CD4-positive, alpha-beta T cell treated with Interleukin-6 for 4 hours (primary cell): ENCODE results near the gene PARD6G.

Source experiments
- DNase-seq: peaks from one replicate; pipeline ENCODE4 v3.0.0-alpha.2; 2020; ENCODE audit warnings: mixed read lengths

The PARD6G gene

DNA sequence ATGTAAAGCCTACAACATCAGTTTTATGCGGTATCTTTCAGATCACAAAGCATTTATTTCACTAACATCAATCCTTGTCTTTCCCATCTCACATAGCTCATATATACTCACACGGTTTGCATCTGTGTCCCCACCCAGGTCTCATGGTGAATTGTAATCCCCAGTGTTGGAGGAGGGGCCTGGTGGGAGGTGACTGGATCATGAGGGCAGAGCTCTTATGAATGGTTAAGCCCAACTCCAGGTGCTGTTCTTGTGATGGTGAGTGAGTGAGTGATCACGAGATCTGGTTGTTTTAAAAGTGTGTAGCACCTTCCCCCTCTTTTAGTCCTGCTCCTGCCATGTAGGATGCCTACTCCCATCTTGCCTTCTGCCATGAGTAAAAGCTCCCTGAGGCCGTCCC is 42.0 kb downstream of the PARD6G start:
- no peak for DNase-seq

DNA sequence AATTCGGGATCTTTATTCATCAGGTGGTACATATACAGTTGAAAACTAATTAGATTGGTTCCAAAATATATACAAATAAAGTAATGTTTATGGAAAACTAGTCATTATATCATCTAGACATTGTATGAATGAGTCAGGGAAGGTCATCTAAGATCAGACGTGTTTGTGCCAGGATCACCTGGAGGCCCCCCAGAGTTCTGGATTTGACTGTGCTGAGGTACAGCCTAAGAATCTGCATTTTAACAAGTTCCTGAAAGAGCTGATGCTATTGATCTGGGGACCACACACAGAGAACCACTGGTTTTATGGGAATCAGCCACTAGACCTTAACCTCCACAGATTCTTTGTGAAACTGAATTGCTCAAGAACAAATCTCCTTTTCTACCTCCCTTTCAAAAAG is 43.2 kb downstream of the PARD6G start:
- no peak for DNase-seq

DNA sequence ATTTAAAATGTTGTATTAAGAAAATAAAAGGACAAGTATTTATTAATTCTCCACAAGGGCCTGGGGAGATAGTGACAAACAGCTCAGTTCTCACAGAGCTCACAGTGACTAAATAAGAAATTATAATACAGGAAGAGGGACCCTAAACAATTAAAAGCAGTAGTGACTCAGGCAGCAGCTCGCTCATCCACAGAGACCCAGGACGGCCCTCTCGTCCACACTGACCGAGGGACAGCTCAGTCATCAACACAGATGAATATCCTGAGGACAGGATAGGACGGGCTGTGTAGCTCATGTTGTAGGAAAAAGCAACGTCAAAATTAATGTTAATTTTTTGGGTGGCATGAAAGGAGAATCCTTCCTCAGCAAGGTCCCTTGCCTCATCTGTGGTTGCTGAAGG is 44.1 kb downstream of the PARD6G start:
- DNase-seq = no peak

DNA sequence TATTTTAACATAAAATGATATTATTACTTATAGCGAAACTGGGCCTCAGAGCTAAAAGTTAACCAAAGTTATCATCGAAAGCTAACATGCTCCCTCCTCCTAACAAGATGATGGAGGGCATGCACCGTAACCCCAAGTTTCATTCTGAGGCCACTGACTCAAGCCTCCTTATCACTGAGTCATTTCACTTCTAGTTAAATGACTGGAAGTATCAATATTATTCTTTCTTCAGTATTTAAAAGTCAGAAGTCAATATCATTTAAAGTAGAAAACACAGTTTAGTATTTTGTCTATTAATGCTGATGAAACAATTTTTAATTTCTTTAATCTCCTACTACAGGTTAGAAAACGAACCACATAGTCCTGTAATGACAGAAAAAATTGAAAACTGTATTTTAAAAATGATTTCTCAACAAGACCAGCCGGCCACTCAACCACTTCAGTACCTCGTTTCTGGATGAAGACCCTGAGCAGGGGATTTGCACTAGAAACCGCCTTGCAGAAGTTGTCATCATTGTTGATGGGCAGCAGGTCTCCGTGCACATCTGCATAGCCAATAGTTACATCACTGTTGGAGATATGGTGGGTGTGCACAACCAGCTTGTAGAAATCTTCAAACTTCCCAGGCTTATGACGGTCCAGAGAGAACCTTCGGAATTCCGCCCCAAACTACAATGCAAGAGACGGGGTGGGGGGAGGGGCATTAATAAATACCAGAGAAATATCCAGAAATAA is 44.9 kb downstream of the PARD6G start:
- DNase-seq = no peak

DNA sequence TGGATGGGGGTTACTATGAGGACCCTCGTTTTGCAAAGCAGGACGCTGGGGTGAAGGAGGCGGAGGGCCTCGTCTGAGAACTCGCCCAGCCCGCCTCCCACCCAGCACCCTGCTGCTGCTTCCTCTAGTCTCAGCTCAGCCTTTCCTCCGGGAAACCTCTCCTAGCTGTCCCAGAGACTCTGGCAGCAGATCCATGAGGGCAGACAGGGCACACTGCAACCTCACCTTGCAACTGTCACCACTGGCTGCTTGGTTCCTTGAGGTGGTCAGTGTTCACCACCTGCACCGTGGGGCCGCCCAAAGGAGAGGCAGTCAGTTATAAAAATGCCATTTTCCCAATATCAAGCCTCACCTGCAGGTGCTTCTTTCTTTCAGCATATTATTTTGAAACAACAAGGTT is 45.6 kb downstream of the PARD6G start:
- no peak for DNase-seq

DNA sequence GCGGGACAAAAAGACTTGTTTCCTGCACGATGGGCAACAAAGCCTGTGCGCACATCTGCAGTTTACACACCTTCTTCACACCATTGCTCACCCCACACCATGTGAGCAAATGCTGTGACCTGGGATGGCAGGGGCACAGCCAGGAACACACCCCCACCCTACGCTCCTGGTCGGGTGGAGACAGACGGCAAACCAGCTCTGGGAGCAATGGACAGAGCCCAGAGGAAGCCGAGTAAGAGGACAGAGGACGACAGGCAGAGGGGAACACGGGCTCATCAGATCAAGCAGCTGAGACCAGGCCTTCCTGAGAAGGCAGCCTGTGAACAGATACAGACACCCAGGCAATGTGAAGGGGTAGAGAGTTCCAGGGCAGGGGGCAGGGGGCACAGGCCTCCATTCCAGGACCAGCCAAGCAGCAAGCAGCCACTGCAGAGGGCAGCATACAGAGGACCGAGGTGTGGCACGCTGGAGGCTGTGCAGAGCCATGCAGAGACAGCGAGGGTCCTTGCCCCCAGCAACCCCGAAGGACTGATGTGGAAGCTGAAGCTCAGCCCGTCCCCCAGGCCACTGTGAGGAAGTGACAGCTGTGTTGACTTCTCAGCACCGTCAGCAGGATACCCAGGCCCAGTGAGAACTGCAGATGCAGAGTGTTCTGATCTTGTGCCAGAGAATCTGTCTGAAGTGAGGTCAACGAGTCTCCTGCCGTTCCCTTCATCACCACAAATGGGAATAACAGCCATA is 46.2 kb downstream of the PARD6G start:
- no peak for DNase-seq

DNA sequence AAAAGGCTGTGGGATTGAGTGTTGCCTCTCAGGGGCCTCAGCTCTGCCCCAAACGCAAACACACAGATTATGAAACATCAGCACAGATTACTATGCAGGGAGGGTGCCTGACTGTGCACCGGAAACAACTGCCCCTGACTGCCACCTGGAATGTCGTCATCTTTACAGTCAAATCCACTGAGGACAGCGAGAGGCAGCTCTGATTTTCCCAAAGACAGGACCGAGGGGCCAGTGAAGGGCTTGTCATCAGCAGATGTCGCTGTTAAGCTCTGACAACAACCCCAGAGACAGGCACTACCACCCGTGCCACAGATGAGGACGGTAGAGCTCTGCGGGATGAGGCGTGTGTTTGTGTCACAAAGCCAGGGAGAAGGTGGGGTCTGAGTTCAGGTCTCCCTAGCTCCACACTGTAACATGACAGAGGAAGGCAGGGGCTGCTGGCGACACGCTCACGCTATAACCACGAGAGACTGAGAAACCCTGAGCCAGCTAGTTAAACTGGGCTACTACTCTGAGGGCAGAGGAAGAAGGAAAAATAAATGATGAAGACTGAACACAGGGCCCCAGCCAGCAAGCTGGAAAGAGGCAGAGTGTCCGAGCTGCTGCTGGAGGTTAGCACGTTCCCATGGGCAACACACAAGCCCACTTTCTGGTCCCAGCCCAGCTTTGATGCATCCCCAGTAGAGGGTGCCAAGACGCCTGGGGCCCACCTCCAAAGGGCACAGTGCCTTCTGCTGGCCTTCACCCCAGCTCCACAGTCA is 47.0 kb downstream of the PARD6G start:
- no peak for DNase-seq

DNA sequence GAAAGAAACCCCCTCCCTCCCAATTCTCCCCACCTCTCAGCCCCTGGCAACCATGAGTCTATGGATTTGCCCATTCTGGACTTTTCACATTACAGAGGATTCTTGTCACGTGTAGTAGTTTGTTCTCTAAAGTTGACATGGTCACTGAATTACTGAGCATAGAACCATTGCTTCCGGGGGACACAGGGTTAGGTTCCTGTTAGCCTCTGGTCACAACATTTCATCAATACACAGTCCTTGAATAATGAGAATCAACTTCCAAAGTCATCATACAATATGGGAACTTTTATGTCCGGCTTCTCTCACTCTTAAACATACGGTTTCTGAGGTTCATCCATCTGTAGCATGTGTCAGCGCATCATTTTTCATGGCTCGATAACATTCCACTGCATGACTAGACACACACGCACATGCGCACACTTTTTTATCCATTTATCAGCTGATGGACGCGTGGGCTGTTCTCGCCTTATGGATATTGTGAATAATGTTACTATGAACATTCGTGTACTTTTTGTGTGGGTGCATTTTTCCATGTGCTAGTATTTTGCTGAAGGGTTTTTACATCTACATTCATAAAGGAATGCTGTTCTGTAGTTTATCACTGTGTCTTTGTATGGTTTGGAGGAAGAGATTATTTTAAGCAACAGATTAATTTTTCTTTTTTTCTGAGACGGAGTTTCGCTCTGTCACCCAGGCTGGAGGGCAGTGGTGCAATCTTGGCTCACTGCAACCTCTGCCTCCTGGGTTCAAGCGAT is 48.1 kb downstream of the PARD6G start:
- DNase-seq = no peak

DNA sequence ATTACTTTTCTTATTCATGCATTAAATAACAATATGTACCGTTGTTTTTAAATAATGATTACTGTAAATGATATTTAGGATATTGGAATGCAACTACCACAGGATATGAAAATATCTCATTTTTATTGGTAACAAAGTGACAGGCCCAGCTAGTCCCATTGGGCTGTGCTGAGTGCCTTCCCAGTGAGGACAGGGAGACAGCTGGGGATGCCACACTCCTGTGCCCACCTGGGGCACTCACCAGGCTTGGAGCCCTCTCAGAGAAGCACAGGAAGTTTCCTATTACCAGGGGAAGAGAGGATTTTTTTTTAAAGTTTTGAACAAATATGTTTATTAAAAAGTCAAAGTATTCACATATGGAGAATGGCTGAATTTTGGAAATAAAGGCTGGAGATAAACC is 48.9 kb downstream of the PARD6G start:
- no peak for DNase-seq

DNA sequence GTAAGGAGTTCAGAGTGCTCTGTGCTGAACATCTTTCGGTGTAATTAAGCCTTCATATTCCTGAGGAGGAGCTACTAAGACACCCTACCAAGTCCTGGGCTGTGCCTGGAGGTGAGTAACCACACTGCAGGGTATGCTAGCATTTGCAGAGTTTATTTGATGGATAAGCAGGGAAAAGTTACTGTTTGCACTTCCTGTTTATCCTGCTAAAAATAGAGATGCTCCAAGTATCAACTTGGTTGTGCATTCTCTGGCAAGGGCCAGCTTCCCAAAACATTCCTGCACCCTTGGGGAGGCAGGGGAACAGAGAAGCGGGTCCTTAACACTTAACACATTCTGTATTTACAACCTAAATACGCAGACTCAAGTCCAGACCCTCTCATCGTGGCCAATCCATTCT is 49.8 kb downstream of the PARD6G start:
- DNase-seq = no peak

DNA sequence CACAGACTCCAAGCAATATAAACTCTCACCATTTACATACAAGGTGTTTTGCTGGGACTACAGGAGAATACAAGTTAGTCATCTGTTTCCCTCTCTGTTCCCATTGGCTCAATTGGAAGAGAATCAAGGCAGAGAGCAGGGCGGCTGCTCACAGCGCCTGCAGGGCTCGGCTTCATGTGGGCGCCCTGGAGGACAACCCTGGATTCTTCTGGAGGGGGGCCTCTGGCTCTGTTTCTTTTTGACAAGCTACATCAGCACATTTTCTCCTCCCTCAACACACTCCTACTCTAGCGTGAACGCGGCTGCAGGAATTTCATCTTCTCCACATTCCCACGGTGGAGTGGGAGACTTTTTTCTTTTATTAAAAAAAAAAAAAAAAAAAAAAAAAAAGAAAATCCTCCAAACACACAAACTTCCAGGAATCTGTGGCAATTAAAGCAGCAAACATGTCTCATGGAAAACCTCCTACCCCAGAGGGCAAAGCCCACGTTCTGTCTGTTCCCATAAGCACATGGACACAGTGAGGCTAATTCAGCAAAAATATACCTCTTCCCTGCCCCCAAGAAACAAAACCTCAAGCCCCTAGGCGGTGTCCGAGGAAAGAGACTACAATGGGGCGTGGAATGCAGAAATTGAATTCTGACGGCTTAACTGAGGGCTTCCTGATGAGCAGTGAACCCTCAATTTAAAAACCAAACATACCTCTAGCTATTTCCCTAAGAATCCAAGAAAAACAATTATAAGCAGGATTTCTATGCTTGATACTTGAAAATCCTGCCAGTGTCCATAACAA is 50.6 kb downstream of the PARD6G start:
- DNase-seq = no peak

DNA sequence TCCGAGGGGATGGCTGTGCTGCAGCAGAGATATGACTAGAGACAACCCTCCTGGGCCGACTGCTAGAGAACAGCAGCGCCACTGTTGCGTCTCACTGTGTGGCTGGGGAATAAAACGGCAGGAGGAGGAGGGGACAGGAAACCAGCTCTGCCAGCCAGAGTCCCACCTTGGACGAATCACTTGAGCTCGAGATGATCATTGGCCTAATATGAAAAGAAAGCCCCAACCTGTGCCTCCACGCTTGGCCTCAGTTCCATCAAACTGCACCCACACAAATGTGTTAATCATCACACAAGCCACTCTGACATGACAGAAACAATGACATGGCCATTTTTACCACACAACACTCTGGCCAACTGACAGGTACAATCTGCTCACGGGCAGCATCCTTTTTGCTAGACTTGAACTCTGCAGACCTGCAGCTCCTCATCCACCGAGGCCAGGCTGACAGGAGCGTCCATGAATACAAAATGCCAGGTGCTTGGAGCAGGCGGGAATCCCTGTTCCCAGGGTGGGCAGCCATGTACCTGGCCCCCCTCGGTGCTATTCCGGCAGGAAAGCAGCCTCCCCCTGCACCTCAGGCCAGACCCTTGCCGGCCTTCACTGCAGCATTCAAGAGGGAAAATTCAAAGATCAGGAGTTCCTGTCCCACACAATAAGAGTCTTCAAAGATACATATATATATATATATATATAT is 52.3 kb downstream of the PARD6G start:
- no peak for DNase-seq

DNA sequence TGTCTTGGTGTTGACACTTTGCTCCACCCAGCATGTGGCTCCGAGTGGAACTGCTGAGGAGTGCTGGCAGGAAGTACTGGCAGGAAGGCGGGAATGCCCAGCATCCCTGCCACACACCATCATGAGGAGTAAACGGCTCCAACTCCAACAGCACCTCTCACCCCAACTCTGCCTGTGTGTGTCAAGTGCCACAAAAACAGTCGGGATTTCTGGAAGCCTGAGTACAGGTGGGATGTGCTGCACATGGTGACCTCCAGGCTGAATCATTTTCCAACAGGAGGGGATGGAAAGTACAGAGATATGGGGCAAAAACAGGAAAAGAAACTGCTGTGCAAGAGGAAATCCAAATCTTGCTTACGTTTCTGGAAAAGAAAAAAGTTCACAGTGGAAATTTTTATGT is 53.6 kb downstream of the PARD6G start:
- DNase-seq = no peak

DNA sequence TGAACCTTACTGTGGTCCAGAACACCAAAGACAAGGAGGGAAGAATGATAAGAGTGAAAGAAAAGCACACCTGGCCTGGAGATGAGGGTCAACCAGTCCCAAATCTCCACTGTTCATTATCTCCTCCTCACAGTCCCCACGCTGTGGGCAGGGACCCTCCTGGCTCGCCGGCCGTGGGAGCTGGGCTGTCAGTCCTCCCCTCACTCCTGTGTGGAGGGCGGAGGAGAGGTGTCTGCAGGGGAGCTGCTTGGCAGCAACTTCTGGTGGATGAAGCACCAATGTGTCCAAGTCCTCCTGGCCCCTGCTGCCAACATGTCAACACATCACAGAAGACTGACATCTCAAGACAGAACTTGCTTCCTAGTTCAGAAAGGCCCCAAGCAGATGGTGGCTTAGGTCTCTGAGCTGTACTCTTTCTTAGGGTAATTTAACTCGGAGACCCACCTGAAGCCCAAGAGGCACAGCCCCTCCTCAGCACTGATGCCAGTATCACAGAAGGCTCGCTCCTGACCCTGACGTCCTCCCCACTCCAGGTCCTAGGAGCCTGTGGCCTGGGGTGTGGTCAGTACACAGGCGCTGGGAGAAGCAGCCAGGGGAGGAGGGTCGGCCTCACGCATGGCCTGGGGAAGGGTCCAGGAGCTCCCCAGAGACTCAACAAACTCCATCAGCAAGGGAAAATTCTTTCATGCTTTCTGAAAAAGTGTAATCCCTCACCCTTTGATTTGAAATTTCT is 54.5 kb downstream of the PARD6G start:
- no peak for DNase-seq

DNA sequence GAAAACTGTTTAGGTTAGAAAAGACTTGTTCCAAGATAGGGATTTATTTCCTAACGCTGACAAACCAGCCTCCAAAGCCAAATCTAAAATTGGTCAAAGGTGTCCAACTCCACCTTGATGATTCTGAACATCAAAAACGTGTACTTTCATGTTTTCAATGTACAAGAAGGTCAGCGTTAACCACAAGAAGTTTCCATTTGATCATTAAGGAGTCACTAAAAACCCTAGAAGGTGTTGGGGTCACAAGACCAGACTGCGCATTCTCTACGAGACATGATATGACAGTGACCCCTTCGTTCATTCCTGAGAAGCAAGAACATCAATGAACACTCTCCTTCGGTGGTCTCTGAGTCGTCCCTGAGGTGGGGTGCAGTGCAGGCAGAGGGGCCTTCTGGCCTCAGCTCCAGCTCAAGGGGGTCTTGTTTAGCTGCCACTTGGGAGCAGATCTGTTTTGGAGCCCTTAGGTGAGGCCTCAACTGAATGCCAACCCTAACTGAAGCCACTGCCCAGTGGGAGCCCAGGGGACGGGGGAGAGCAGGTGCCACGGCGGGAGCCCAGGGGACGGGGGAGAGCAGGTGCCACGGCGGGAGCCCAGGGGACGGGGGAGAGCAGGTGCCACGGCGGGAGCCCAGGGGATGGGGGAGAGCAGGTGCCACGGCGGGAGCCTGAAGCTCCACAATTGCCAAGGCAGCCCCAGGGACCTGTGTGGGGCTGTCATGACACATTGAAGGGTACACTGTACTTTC is 55.2 kb downstream of the PARD6G start:
- DNase-seq = no peak

DNA sequence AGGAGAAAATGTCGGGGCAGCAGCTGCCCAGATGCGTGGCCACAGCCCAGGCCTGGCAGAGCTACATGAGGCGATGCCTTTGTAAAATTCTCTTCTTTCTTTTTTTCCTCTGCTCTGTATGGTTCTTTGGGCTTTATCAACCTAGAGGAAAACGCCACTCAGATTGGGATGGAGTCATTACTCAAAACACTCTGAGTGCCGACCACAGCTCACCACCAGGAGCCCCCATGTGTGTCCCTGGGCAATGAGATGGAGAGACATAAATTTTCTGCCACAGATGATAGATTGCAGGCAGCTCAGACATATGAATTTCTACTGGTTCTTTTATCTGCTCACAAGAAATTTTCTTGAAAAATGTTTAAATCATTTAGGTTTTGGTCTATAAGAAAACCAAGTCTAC is 56.0 kb downstream of the PARD6G start:
- DNase-seq = no peak

DNA sequence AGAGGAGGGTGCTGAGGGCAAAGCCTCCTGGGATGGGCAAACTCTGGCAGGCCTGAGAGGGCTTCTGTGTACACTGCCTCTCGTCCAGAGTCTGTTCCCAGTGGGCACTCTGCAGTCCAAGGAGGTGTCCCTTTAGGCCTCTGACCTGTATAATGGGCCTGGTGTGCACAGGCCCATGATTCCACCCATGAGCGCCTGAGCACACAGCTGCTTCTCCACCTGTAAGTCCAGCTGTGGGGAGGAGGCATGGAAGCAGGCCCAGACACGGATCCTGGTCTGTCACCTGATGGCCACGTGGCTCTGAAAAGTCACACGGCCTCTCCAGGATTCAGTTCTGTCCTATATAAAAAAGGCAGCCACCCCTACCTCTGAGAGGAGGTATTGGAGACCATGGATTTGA is 57.0 kb downstream of the PARD6G start:
- no peak for DNase-seq

DNA sequence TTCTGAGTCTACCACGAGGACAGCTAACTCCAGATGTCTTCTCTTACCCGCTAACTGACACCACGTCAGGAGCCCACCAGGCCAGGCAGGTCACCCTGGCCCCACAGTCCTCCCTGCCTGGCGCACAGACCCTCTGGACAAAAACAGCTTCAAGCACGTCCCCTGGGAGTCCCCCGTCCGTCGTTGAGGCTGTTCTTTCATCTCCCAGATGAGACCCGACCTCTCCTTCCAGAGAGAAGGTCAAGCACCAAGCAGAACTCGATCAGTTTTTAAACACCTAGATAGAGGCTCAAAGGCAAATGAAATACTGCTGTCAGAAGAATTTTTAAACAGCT is 57.8 kb downstream of the PARD6G start:
- DNase-seq = no peak

DNA sequence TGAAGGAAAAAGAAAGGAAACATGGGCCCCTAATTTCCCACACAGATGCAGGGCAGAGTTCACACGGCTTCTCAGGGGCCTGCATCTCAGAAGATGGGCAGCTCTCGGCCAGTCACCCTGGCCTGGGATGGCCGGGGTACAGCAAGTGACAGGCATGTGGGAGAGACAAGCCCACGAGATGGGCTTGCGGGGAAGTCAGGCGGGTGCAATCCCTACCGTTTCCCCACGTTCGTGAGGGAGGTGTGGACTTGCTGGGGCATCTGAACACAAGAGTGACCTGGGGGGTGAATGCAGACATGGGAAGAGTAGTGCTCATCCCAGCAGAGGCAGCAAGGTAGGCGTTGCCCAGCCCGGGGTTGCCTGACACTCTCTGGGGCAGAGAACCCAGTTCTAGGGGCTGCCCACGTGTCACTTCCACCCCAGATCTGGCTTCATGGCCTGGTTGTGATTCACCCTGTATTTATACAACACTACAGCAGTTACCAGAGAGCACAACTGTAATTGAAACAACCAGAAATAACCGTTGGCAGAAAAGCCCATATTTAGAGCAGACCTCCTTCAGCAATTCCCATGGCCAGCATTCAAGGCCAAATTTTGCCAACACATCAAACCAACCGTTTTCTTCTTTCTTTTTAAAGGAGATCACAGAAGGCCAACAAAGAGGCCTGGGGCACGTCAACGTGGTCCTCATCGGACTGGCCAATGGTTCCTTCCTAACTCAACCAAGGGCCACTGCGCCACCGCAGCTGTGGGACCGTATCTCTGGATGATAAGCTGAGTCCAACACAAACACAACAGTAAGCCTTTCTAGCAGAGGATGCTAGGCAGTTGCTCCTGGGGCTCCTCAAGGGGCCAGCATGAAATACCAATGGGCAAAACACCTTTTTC is 58.4 kb downstream of the PARD6G start:
- DNase-seq = no peak
